Liver (tissue), 9 donors: ENCODE data around the gene HOXC11. TPM values are rescaled to one million over a fixed set of nuclear protein-coding genes. Genes with fewer than 3 reads are reported as not detected.

Source experiments
- DNase-seq: peaks from one replicate; pipeline ENCODE4 v3.0.0-alpha.2; 2017; ENCODE audit warnings: low spot score
- H3K27ac ChIP-seq, 2 donors: one replicate each; pipeline ENCODE4 v1.7.0; 2013; ENCODE audit warnings: inconsistent platforms in 2 of 2, low read length in 2 of 2, control low read depth in 1 of 2, low read depth in 1 of 2, mild to moderate bottlenecking in 1 of 2
- H3K27me3 ChIP-seq, 4 donors: one replicate each; pipeline versions ENCODE4 v1.6.1 to v1.7.0; 2013; ENCODE audit warnings: low read length in 3 of 4, inconsistent platforms in 1 of 4, mild to moderate bottlenecking in 1 of 4, moderate library complexity in 1 of 4; ENCODE audit not compliant: control insufficient read depth in 4 of 4, insufficient read depth in 4 of 4
- H3K36me3 ChIP-seq, 4 donors: one replicate each; pipeline versions ENCODE4 v1.6.1 to v1.7.0; 2013; ENCODE audit warnings: low read length in 3 of 4, mild to moderate bottlenecking in 3 of 4, low read depth in 1 of 4, moderate library complexity in 1 of 4; ENCODE audit not compliant: control insufficient read depth in 4 of 4, insufficient read depth in 3 of 4
- H3K4me1 ChIP-seq, 4 donors: one replicate each; pipeline versions ENCODE4 v1.6.1 to v1.7.0; 2013; ENCODE audit warnings: low read length in 3 of 4, mild to moderate bottlenecking in 3 of 4, moderate library complexity in 1 of 4; ENCODE audit not compliant: control insufficient read depth in 4 of 4, insufficient read depth in 4 of 4
- H3K4me3 ChIP-seq, 3 donors: one replicate each; pipeline versions ENCODE4 v1.6.1 to v1.7.0; 2013; ENCODE audit warnings: low read length in 3 of 3, control low read depth in 1 of 3, low read depth in 1 of 3, mild to moderate bottlenecking in 1 of 3
- H3K9ac ChIP-seq, 2 donors: one replicate each; pipeline ENCODE4 v1.7.0; 2013; ENCODE audit warnings: low read length in 2 of 2, mild to moderate bottlenecking in 2 of 2, moderate library complexity in 2 of 2, control low read depth in 1 of 2, low read depth in 1 of 2
- H3K9me3 ChIP-seq, 4 donors: one replicate each; pipeline versions ENCODE4 v1.6.1 to v1.7.0; 2013; ENCODE audit warnings: low read length in 3 of 4; ENCODE audit not compliant: control insufficient read depth in 4 of 4
- EGR1 ChIP-seq, 2 donors: IDR thresholded peaks; 2 replicates each; pipeline ENCODE4 v1.6.1; 2016 to 2018; ENCODE audit warnings: antibody characterized with exemption in 2 of 2, low read depth in 2 of 2
- FOXA1 ChIP-seq: IDR thresholded peaks from 2 replicates; pipeline ENCODE4 v1.6.1; 2016; ENCODE audit warnings: antibody characterized with exemption
- FOXA2 ChIP-seq: IDR thresholded peaks from 2 replicates; pipeline ENCODE4 v1.6.1; 2016; ENCODE audit warnings: antibody characterized with exemption
- GABPA ChIP-seq, 2 donors: IDR thresholded peaks in 1 of 2; conservative IDR thresholded peaks in 1 of 2; 2 replicates each; pipeline ENCODE4 v1.6.1; 2016; ENCODE audit warnings: antibody characterized with exemption in 2 of 2, mild to moderate bottlenecking in 1 of 2, moderate library complexity in 1 of 2
- HNF4A ChIP-seq, 2 donors: conservative IDR thresholded peaks; 2 replicates each; pipeline ENCODE4 v1.6.1; 2016; ENCODE audit warnings: antibody characterized with exemption in 2 of 2, mild to moderate bottlenecking in 2 of 2
- HNF4G ChIP-seq: IDR thresholded peaks from 2 replicates; pipeline ENCODE4 v1.6.1; 2016; ENCODE audit warnings: antibody characterized with exemption
- JUND ChIP-seq, 2 donors: IDR thresholded peaks; 2 replicates each; pipeline ENCODE4 v1.6.1; 2016; ENCODE audit warnings: antibody characterized with exemption in 2 of 2
- NR2F2 ChIP-seq: IDR thresholded peaks from 2 replicates; pipeline ENCODE4 v1.6.1; 2016; ENCODE audit warnings: antibody characterized with exemption
- RAD21 ChIP-seq, 2 donors: IDR thresholded peaks; 2 replicates each; pipeline ENCODE4 v1.6.1; 2016; ENCODE audit warnings: antibody characterized with exemption in 2 of 2, mild to moderate bottlenecking in 2 of 2
- RXRA ChIP-seq, 2 donors: IDR thresholded peaks; 2 replicates each; pipeline ENCODE4 v1.6.1; 2017 to 2018; ENCODE audit warnings: antibody characterized with exemption in 2 of 2, mild to moderate bottlenecking in 1 of 2
- SP1 ChIP-seq: IDR thresholded peaks from 2 replicates; pipeline ENCODE4 v1.6.1; 2018; ENCODE audit warnings: antibody characterized with exemption, mild to moderate bottlenecking
- TAF1 ChIP-seq: conservative IDR thresholded peaks from 2 replicates; pipeline ENCODE4 v1.6.1; 2016; ENCODE audit warnings: antibody characterized with exemption, mild to moderate bottlenecking
- YY1 ChIP-seq: IDR thresholded peaks from 2 replicates; pipeline ENCODE4 v1.6.1; 2016; ENCODE audit warnings: antibody characterized with exemption, mild to moderate bottlenecking
- WGBS: extraction: QIAGEN DNeasy Blood & Tissue Kit; methylation state at CpG from one replicate; pipeline ENCODE4 v1.1.7; 2013; 5-methylcytosine and 5-hydroxymethylcytosine counted together
- polyA plus RNA-seq, 2 donors: library from polyadenylated mRNA; stranded (reverse) in 1 of 2; unstranded in 1 of 2; fragments of 200-250 nt in 1 of 2; fragments of >200 nt in 1 of 2; fragmentation: Nextera tagmentation in 1 of 2; extraction: Ambion mirVana in 1 of 2; gene quantifications; one replicate each; pipeline versions ENCODE4 v1.2.1 to v1.2.3, GENCODE V29; 2013 to 2015
- total RNA-seq, 2 donors: library from RNA; depleted of rRNA; stranded (reverse); fragments of >200 nt; gene quantifications; one replicate each; pipeline ENCODE4 v1.2.3, GENCODE V29; 2014
- TF ChIP-seq, protein P1 (sequence below): IDR thresholded peaks from 2 replicates; pipeline ENCODE4 v1.6.1; 2016; ENCODE audit warnings: antibody characterized with exemption, mild to moderate bottlenecking
- TF ChIP-seq, protein P2 (sequence below): IDR thresholded peaks from 2 replicates; pipeline ENCODE4 v1.6.1; 2016; ENCODE audit warnings: antibody characterized with exemption
- TF ChIP-seq, protein P3 (sequence below): IDR thresholded peaks from 2 replicates; pipeline ENCODE4 v1.6.1; 2016; ENCODE audit warnings: antibody characterized with exemption
- TF ChIP-seq, protein P4 (sequence below): fragments of 150-350 bp; IDR thresholded peaks from 2 replicates; pipeline ENCODE4 v1.5.1; 2017; ENCODE audit warnings: improper control_type of control experiment, low read depth, low read length; ENCODE audit not compliant: missing input control
- TF ChIP-seq, protein P5 (sequence below): IDR thresholded peaks from 2 replicates; pipeline ENCODE4 v1.6.1; 2016; ENCODE audit warnings: antibody characterized with exemption
- donor health status: healthy.
- donor health status: healthy.
- donor health status: healthy.
- donor health status: healthy.
- donor health status: healthy.

The HOXC11 gene
- total and polyA plus RNA-seq, 4 donors = not detected

DNA sequence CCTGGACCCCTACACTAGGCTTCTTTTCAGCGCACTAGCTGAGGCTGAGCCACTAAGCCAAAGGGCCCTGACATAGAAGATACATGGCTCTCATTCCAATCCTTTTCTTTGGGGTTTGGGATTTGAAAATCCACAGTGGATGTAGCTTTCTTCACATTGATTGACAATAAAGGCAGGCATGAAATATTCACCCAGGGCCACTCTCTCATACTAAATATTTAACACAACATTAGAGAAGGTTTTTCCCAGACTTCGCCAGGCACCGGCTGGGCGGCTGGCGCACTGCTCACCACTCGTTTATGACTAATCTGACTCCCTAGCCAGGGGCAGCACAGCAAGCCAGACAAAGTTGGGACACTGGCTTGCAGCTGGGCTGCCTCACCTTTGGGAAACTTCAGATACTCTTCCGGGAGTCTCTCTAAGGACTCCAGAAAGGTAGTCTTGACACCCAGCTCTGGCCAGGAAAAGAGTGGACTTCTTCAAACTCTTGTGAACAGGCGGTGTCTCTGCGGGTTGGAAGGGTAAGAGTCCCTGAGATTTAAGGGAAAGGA is 699 bp upstream of the HOXC11 start:
- H3K4me3 ChIP-seq = no peak overlapping the region
- H3K9me3 ChIP-seq = no peaks in the 10 kb centered on the region
- H3K27me3 ChIP-seq = peaks cover 5 to 58% (median 35%) of the 10 kb centered on the region in 4 donors
- peaks cover 0 to 10% (median 4%) of the 10 kb centered on the region in 4 donors for H3K4me1 ChIP-seq
- TF ChIP-seq TAF1 (no peak), GABPA (IDR thresholded peaks at IDR 0.05 in 1 of 2, conservative IDR thresholded peaks at IDR 0.05 in 1 of 2) (no peak), HNF4A (conservative IDR thresholded peaks at IDR 0.05) (no peak), RXRA (IDR thresholded peaks at IDR 0.05) (no peak), FOXA1 (no peak), YY1 (no peak), HNF4G (no peak), JUND (IDR thresholded peaks at IDR 0.05) (no peak), FOXA2 (no peak), EGR1 (IDR thresholded peaks at IDR 0.05; ENCODE audit: low read depth in 2 of 2) (no peak), SP1 (no peak), RAD21 (IDR thresholded peaks at IDR 0.05) (no peak), NR2F2 (no peak)
- TF ChIP-seq, protein P1, sequence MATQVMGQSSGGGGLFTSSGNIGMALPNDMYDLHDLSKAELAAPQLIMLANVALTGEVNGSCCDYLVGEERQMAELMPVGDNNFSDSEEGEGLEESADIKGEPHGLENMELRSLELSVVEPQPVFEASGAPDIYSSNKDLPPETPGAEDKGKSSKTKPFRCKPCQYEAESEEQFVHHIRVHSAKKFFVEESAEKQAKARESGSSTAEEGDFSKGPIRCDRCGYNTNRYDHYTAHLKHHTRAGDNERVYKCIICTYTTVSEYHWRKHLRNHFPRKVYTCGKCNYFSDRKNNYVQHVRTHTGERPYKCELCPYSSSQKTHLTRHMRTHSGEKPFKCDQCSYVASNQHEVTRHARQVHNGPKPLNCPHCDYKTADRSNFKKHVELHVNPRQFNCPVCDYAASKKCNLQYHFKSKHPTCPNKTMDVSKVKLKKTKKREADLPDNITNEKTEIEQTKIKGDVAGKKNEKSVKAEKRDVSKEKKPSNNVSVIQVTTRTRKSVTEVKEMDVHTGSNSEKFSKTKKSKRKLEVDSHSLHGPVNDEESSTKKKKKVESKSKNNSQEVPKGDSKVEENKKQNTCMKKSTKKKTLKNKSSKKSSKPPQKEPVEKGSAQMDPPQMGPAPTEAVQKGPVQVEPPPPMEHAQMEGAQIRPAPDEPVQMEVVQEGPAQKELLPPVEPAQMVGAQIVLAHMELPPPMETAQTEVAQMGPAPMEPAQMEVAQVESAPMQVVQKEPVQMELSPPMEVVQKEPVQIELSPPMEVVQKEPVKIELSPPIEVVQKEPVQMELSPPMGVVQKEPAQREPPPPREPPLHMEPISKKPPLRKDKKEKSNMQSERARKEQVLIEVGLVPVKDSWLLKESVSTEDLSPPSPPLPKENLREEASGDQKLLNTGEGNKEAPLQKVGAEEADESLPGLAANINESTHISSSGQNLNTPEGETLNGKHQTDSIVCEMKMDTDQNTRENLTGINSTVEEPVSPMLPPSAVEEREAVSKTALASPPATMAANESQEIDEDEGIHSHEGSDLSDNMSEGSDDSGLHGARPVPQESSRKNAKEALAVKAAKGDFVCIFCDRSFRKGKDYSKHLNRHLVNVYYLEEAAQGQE = no peak
- TF ChIP-seq, protein P2, sequence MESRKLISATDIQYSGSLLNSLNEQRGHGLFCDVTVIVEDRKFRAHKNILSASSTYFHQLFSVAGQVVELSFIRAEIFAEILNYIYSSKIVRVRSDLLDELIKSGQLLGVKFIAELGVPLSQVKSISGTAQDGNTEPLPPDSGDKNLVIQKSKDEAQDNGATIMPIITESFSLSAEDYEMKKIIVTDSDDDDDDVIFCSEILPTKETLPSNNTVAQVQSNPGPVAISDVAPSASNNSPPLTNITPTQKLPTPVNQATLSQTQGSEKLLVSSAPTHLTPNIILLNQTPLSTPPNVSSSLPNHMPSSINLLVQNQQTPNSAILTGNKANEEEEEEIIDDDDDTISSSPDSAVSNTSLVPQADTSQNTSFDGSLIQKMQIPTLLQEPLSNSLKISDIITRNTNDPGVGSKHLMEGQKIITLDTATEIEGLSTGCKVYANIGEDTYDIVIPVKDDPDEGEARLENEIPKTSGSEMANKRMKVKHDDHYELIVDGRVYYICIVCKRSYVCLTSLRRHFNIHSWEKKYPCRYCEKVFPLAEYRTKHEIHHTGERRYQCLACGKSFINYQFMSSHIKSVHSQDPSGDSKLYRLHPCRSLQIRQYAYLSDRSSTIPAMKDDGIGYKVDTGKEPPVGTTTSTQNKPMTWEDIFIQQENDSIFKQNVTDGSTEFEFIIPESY = no peak
- TF ChIP-seq, protein P3, sequence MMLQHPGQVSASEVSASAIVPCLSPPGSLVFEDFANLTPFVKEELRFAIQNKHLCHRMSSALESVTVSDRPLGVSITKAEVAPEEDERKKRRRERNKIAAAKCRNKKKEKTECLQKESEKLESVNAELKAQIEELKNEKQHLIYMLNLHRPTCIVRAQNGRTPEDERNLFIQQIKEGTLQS = no peak
- TF ChIP-seq, protein P4, sequence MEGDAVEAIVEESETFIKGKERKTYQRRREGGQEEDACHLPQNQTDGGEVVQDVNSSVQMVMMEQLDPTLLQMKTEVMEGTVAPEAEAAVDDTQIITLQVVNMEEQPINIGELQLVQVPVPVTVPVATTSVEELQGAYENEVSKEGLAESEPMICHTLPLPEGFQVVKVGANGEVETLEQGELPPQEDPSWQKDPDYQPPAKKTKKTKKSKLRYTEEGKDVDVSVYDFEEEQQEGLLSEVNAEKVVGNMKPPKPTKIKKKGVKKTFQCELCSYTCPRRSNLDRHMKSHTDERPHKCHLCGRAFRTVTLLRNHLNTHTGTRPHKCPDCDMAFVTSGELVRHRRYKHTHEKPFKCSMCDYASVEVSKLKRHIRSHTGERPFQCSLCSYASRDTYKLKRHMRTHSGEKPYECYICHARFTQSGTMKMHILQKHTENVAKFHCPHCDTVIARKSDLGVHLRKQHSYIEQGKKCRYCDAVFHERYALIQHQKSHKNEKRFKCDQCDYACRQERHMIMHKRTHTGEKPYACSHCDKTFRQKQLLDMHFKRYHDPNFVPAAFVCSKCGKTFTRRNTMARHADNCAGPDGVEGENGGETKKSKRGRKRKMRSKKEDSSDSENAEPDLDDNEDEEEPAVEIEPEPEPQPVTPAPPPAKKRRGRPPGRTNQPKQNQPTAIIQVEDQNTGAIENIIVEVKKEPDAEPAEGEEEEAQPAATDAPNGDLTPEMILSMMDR = no peak
- TF ChIP-seq, protein P5, sequence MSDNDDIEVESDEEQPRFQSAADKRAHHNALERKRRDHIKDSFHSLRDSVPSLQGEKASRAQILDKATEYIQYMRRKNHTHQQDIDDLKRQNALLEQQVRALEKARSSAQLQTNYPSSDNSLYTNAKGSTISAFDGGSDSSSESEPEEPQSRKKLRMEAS = no peak
- no peak for DNase-seq
- 26% methylated on average over 9 of the region's 9 CpGs for WGBS
- no peak overlapping the region for H3K27ac ChIP-seq
- H3K9ac ChIP-seq = no peak overlapping the region
- H3K36me3 ChIP-seq = no peaks in the 10 kb centered on the region
